Measurements from ENCODE around the gene RAD51D.

The RAD51D gene

GRCh38 chr17:35073183-35073790 lies 46.4 kb downstream of the RAD51D start:
- Histone ChIP-seq H3K9me3 (ENCODE audit: control insufficient read depth in 1 of 2, low read length in 2 of 2) (no peaks in the 10 kb centered on the region), H3K9ac (ENCODE audit: low read depth in 1 of 2, low read length in 2 of 2) (no peak overlapping the region), H3K27me3 (ENCODE audit: control insufficient read depth in 1 of 2, insufficient read depth in 2 of 2, low read length in 2 of 2) (no peaks in the 10 kb centered on the region), H3K4me1 (ENCODE audit: control insufficient read depth in 1 of 2, insufficient read depth in 2 of 2, low read length in 2 of 2) (peaks cover 51 to 54% of the 10 kb centered on the region in 2 donors), H3K36me3 (ENCODE audit: control insufficient read depth in 1 of 2, insufficient read depth in 2 of 2, low read length in 2 of 2) (no peaks in the 10 kb centered on the region), H3K27ac (ENCODE audit: low read depth, low read length) (no peak overlapping the region), H3K4me3 (ENCODE audit: low read depth in 1 of 2, low read length in 2 of 2) (no peak overlapping the region)

- Histone ChIP-seq H3K9ac (ENCODE audit: low read depth in 1 of 2, low read length in 2 of 2) (no peak overlapping the region), H3K27ac (ENCODE audit: low read depth, low read length) (no peak overlapping the region), H3K4me1 (ENCODE audit: control insufficient read depth in 1 of 2, insufficient read depth in 2 of 2, low read length in 2 of 2) (peaks cover 41 to 42% of the 10 kb centered on the region in 2 donors)
Observed at GRCh38 chr17:35069311-35069710, 50.3 kb downstream of the RAD51D start.

GRCh38 chr17:35068249-35068648 lies 51.4 kb downstream of the RAD51D start:
- Histone ChIP-seq H3K4me3 (ENCODE audit: low read depth in 1 of 2, low read length in 2 of 2) (no peak overlapping the region), H3K9me3 (ENCODE audit: control insufficient read depth in 1 of 2, low read length in 2 of 2) (no peaks in the 10 kb centered on the region), H3K9ac (ENCODE audit: low read depth in 1 of 2, low read length in 2 of 2) (no peak overlapping the region), H3K27ac (ENCODE audit: low read depth, low read length) (no peak overlapping the region), H3K36me3 (ENCODE audit: control insufficient read depth in 1 of 2, insufficient read depth in 2 of 2, low read length in 2 of 2) (no peaks in the 10 kb centered on the region), H3K4me1 (ENCODE audit: control insufficient read depth in 1 of 2, insufficient read depth in 2 of 2, low read length in 2 of 2) (peaks cover 37 to 45% of the 10 kb centered on the region in 2 donors), H3K27me3 (ENCODE audit: control insufficient read depth in 1 of 2, insufficient read depth in 2 of 2, low read length in 2 of 2) (no peaks in the 10 kb centered on the region)

More at GRCh38 chr17:35069311-35069710, 50.3 kb downstream of the RAD51D start:
- no peaks in the 10 kb centered on the region for H3K36me3 ChIP-seq (ENCODE audit: control insufficient read depth in 1 of 2, insufficient read depth in 2 of 2, low read length in 2 of 2)
- no peaks in the 10 kb centered on the region for H3K9me3 ChIP-seq (ENCODE audit: control insufficient read depth in 1 of 2, low read length in 2 of 2)
- no peak overlapping the region for H3K4me3 ChIP-seq (ENCODE audit: low read depth in 1 of 2, low read length in 2 of 2)
- no peaks in the 10 kb centered on the region for H3K27me3 ChIP-seq (ENCODE audit: control insufficient read depth in 1 of 2, insufficient read depth in 2 of 2, low read length in 2 of 2)

GRCh38 chr17:35065880-35066279 lies 53.8 kb downstream of the RAD51D start:
- no peak overlapping the region for H3K4me3 ChIP-seq (ENCODE audit: low read depth in 1 of 2, low read length in 2 of 2)
- H3K9ac ChIP-seq (ENCODE audit: low read depth in 1 of 2, low read length in 2 of 2): no peak overlapping the region
- no peak overlapping the region for H3K27ac ChIP-seq (ENCODE audit: low read depth, low read length)
- no peaks in the 10 kb centered on the region for H3K27me3 ChIP-seq (ENCODE audit: control insufficient read depth in 1 of 2, insufficient read depth in 2 of 2, low read length in 2 of 2)
- H3K36me3 ChIP-seq (ENCODE audit: control insufficient read depth in 1 of 2, insufficient read depth in 2 of 2, low read length in 2 of 2): peaks cover 2 to 4% of the 10 kb centered on the region in 2 donors
- peaks cover 34 to 51% of the 10 kb centered on the region in 2 donors for H3K4me1 ChIP-seq (ENCODE audit: control insufficient read depth in 1 of 2, insufficient read depth in 2 of 2, low read length in 2 of 2)
- no peaks in the 10 kb centered on the region for H3K9me3 ChIP-seq (ENCODE audit: control insufficient read depth in 1 of 2, low read length in 2 of 2)

DNA sequence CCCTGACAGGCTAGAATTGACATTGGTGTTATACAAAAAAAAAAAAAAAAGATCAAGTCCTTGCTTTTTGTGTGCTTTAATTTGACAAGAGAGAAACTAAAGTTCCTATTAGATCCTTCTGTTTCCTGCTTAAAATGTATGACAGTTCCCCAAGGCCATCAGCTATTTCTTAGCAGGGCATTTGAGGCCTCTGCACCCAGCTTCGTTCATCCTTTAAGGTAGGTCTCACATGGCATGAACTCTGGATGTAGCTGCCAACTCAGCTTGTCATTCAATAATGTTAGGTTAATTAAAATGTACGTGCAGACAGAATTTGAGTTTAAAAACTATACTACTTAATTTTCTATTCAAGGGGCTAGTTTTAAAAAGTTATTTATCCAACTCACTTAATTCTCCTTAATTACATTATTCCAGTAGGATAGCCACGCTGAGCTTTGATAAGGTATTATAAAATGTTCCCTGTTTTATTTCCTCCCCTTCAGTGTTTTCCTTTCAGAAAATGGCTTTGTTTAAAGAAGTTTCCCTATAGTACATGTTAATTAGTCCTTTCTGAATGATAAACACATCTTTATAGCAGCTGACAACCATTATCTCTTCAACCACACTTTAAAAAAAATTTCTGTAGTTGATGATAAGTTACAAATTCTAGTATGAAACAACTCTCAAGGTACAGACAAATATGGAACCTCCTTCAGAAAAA lies 55.0 kb downstream of the RAD51D start:
- Histone ChIP-seq H3K4me3 (ENCODE audit: low read depth in 1 of 2, low read length in 2 of 2) (no peak overlapping the region), H3K36me3 (ENCODE audit: control insufficient read depth in 1 of 2, insufficient read depth in 2 of 2, low read length in 2 of 2) (peaks cover 6 to 8% of the 10 kb centered on the region in 2 donors), H3K9me3 (ENCODE audit: control insufficient read depth in 1 of 2, low read length in 2 of 2) (no peaks in the 10 kb centered on the region), H3K9ac (ENCODE audit: low read depth in 1 of 2, low read length in 2 of 2) (peak overlapping the region; percentile 1 to 34), H3K27me3 (ENCODE audit: control insufficient read depth in 1 of 2, insufficient read depth in 2 of 2, low read length in 2 of 2) (no peaks in the 10 kb centered on the region), H3K4me1 (ENCODE audit: control insufficient read depth in 1 of 2, insufficient read depth in 2 of 2, low read length in 2 of 2) (peaks cover 27 to 51% of the 10 kb centered on the region in 2 donors), H3K27ac (ENCODE audit: low read depth, low read length) (no peak overlapping the region)

DNA sequence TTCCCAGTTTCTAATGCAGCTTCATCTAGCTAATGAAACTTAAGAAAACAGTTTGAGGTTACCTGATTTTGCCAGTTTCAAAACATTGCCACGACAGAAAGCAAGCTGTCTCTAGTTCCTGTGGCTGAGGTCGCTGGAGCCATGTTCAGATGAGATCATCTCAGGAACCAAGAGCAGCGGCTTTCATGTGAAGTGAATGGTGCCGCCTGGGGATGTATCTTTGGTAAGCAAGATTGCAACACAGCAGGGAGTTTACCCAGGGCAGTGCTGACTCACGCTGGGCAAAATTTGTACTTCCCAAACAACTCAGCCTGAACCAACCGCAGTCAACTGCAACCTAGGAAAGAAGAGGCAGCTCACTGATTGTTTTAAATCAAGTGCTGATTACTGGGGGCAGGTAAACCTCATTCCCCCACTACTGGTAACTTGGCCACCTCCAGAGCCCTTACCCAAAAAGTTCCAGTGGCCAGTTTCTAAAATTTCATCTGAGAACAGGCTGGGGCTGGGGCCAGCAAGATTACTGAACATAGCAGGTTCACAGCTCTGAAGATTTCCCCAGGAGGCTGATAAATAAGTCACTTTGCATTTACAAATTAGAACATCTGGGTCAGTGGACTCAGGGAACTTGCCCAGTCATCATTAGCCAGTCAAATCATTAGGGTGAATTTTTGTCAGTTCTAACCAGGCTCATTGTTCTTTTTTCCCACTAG lies 56.0 kb downstream of the RAD51D start, which contains the start of gene RFFL:
Gene RFFL, minus strand, starts transcription at position 194 of the 710 bp plus-strand sequence. CDS start 37,154 bp downstream, outside the sequence.
- H3K9ac ChIP-seq (ENCODE audit: low read depth in 1 of 2, low read length in 2 of 2): peak within 1 kb of the TSS; percentile 1 to 34
- H3K4me1 ChIP-seq (ENCODE audit: control insufficient read depth in 1 of 2, insufficient read depth in 2 of 2, low read length in 2 of 2): peaks cover 18 to 41% of the 10 kb centered on the region in 2 donors
- peaks cover 6 to 8% of the 10 kb centered on the region in 2 donors for H3K36me3 ChIP-seq (ENCODE audit: control insufficient read depth in 1 of 2, insufficient read depth in 2 of 2, low read length in 2 of 2)
- H3K9me3 ChIP-seq (ENCODE audit: control insufficient read depth in 1 of 2, low read length in 2 of 2): no peaks in the 10 kb centered on the region
- H3K4me3 ChIP-seq (ENCODE audit: low read depth in 1 of 2, low read length in 2 of 2): peak within 1 kb of the TSS in 1 of 2 donors; percentile 7
- H3K27me3 ChIP-seq (ENCODE audit: control insufficient read depth in 1 of 2, insufficient read depth in 2 of 2, low read length in 2 of 2): no peaks in the 10 kb centered on the region
- H3K27ac ChIP-seq (ENCODE audit: low read depth, low read length): peak within 1 kb of the TSS; percentile 54

GRCh38 chr17:35062308-35062707 lies 57.4 kb downstream of the RAD51D start:
- Histone ChIP-seq H3K4me3 (ENCODE audit: low read depth in 1 of 2, low read length in 2 of 2) (no peak overlapping the region), H3K9ac (ENCODE audit: low read depth in 1 of 2, low read length in 2 of 2) (no peak overlapping the region)

DNA sequence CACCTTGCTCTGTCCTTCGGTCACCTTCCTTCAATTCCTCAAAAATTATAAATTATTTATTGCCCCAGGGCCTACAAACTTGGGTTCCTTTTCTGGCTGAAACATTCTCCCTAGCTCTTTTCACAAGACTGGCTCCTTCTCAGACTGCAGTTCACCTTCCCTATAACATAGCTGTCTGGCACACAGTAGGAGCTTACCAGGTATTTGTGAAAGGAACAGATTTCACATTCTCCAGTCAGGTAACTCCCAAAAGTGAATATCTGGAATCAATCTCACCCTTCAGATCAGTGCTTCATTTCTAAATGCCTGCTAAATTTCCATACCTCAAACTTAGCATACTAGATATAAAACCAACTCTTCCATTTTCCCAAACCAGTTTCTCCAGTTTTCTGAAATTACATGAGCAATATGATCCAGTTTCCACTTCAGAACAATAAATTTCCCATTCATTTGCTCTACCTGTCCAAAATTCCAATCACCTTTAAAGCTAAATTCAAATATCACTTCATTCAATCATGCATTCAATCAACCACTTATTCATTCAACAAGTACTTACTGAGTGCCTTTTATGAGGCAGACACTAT lies 62.2 kb downstream of the RAD51D start:
- H3K9me3 ChIP-seq (ENCODE audit: control insufficient read depth in 1 of 2, low read length in 2 of 2): no peaks in the 10 kb centered on the region
- H3K27ac ChIP-seq (ENCODE audit: low read depth, low read length): no peak overlapping the region
- no peak overlapping the region for H3K9ac ChIP-seq (ENCODE audit: low read depth in 1 of 2, low read length in 2 of 2)
- H3K36me3 ChIP-seq (ENCODE audit: control insufficient read depth in 1 of 2, insufficient read depth in 2 of 2, low read length in 2 of 2): peaks cover 6% of the 10 kb centered on the region in 2 donors
- peaks cover 0 to 13% of the 10 kb centered on the region in 2 donors for H3K4me1 ChIP-seq (ENCODE audit: control insufficient read depth in 1 of 2, insufficient read depth in 2 of 2, low read length in 2 of 2)
- H3K27me3 ChIP-seq (ENCODE audit: control insufficient read depth in 1 of 2, insufficient read depth in 2 of 2, low read length in 2 of 2): no peaks in the 10 kb centered on the region
- H3K4me3 ChIP-seq (ENCODE audit: low read depth in 1 of 2, low read length in 2 of 2): no peak overlapping the region

More at GRCh38 chr17:35062308-35062707, 57.4 kb downstream of the RAD51D start:
- H3K4me1 ChIP-seq (ENCODE audit: control insufficient read depth in 1 of 2, insufficient read depth in 2 of 2, low read length in 2 of 2): peaks cover 11 to 35% of the 10 kb centered on the region in 2 donors
- peaks cover 6 to 8% of the 10 kb centered on the region in 2 donors for H3K36me3 ChIP-seq (ENCODE audit: control insufficient read depth in 1 of 2, insufficient read depth in 2 of 2, low read length in 2 of 2)
- H3K9me3 ChIP-seq (ENCODE audit: control insufficient read depth in 1 of 2, low read length in 2 of 2): no peaks in the 10 kb centered on the region
- no peaks in the 10 kb centered on the region for H3K27me3 ChIP-seq (ENCODE audit: control insufficient read depth in 1 of 2, insufficient read depth in 2 of 2, low read length in 2 of 2)
- H3K27ac ChIP-seq (ENCODE audit: low read depth, low read length): no peak overlapping the region

DNA sequence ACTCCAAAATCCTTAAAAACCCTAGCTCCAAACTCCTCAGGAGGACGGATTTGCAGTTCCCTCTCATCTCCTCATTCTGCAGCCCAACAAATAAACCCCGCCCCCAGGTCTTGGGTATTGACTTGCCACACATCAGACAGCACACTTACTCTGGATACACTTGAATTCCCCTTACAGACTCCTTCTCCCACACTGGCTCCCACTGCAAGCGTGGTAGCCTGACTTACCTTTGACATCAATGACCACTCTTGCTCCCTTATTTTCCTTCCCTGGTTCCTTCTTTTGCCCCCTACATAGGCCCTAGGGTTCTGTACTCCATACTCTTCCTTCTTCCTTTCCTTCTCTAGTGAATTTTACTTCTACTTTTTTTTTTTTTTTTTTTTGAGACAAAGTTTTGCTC lies 63.6 kb downstream of the RAD51D start:
- H3K27me3 ChIP-seq (ENCODE audit: control insufficient read depth in 1 of 2, insufficient read depth in 2 of 2, low read length in 2 of 2): no peaks in the 10 kb centered on the region
- no peaks in the 10 kb centered on the region for H3K9me3 ChIP-seq (ENCODE audit: control insufficient read depth in 1 of 2, low read length in 2 of 2)
- H3K27ac ChIP-seq (ENCODE audit: low read depth, low read length): no peak overlapping the region
- no peak overlapping the region for H3K4me3 ChIP-seq (ENCODE audit: low read depth in 1 of 2, low read length in 2 of 2)
- peaks cover 9 to 26% of the 10 kb centered on the region in 2 donors for H3K4me1 ChIP-seq (ENCODE audit: control insufficient read depth in 1 of 2, insufficient read depth in 2 of 2, low read length in 2 of 2)
- no peak overlapping the region for H3K9ac ChIP-seq (ENCODE audit: low read depth in 1 of 2, low read length in 2 of 2)
- H3K36me3 ChIP-seq (ENCODE audit: control insufficient read depth in 1 of 2, insufficient read depth in 2 of 2, low read length in 2 of 2): peaks cover 4 to 5% of the 10 kb centered on the region in 2 donors
